ENCODE data around the gene FADS2.

FADS2 gene

DNA sequence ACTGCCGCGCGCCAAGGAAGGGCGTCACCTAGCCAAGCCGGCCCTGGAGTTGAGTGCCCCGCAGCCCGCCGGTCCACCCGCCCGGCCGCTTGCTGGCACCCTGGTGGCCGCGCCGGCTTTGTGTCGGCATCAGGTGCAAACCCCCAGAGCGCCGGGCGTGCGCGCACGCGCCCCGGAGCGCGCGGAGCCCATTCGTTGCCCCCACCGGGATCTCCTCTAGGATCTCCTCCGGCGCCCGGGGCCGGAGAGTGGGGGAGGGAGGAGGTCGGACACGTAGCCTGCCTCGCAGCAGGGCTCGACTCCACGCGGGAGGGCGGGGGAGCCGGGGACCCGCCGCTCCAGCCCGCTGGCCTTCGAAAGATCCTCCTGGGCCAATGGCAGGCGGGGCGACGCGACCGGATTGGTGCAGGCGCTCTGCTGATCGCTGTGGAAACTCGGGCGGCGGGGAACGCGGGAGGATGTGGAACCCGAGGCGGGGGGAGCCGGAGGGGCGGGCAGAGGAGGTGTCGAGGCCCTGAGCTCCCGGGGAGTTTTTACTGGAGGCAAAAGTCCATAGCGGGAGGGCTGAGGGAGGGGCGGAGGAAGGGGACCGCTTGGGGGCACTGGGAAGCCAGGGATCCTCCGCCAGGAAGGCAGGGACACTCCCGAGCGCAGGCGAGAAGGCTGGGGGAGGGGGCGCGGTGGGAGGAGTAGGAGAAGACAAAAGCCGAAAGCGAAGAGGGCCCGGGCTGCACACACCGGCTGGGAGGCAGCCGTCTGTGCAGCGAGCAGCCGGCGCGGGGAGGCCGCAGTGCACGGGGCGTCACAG, at the start of gene FADS2:
Gene FADS2 (plus strand): TSS at position 730 of the 808 bp plus-strand sequence. CDS start 91 bp downstream, outside the sequence.
- Histone ChIP-seq H2AFZ (ENCODE audit: low read depth, low read length) (no peak within 1 kb of the TSS), H3K4me3 (ENCODE audit: low read length) (peak within 1 kb of the TSS; percentile 90), H3K4me1 (ENCODE audit: low read length) (peaks cover 47% of the 10 kb centered on the region), H3K27ac (ENCODE audit: low read length) (peak within 1 kb of the TSS; percentile 96), H3K4me2 (ENCODE audit: low read length) (peak within 1 kb of the TSS; percentile 98), H4K20me1 (ENCODE audit: insufficient read depth, low read length) (peaks cover 30% of the 10 kb centered on the region), H3K36me3 (replicated peaks; ENCODE audit: low read depth, low read length) (peaks cover 33% of the 10 kb centered on the region), H3K79me2 (ENCODE audit: low read length) (peaks cover 68% of the 10 kb centered on the region), H3K9me3 (ENCODE audit: insufficient read depth, low read length) (no peaks in the 10 kb centered on the region), H3K27me3 (ENCODE audit: low read depth, low read length) (no peaks in the 10 kb centered on the region), H3K9ac (ENCODE audit: low read length) (peak within 1 kb of the TSS; percentile 95)
- TF ChIP-seq EZH2phosphoT487 (IDR thresholded peaks at IDR 0.05; ENCODE audit: low read depth) = no peak
- TF ChIP-seq, protein P1, sequence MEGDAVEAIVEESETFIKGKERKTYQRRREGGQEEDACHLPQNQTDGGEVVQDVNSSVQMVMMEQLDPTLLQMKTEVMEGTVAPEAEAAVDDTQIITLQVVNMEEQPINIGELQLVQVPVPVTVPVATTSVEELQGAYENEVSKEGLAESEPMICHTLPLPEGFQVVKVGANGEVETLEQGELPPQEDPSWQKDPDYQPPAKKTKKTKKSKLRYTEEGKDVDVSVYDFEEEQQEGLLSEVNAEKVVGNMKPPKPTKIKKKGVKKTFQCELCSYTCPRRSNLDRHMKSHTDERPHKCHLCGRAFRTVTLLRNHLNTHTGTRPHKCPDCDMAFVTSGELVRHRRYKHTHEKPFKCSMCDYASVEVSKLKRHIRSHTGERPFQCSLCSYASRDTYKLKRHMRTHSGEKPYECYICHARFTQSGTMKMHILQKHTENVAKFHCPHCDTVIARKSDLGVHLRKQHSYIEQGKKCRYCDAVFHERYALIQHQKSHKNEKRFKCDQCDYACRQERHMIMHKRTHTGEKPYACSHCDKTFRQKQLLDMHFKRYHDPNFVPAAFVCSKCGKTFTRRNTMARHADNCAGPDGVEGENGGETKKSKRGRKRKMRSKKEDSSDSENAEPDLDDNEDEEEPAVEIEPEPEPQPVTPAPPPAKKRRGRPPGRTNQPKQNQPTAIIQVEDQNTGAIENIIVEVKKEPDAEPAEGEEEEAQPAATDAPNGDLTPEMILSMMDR (IDR thresholded peaks at IDR 0.05; ENCODE audit: low read depth, low read length) = no peak

DNA sequence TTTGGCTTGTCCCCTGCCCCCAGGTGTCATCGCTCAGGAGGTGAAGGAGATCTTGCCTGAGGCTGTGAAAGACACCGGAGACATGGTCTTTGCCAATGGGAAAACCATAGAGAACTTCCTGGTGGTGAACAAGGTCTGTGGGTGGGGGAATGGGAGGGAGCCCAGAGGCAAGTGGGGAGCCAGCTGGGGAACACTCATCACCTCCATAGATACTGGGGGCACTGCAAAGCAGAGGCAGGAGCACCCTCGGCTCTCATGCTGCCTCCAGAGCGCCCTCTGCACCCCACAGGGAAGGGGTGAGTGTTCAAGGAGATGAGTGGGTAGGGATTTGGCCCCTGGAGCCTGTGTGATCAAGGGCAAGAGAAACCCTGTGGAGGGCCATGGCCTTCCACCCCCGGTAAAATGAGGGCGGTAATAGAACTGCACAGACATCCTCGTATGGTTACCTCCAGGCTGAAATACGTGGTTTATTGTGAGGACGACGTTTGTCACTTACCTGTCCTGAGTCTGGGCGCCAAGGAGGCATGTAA, 49.7 kb upstream of the FADS2 start:
- TF ChIP-seq, protein P1 (IDR thresholded peaks at IDR 0.05; ENCODE audit: low read depth, low read length) = no peak
- no peak for TF ChIP-seq EZH2phosphoT487 (IDR thresholded peaks at IDR 0.05; ENCODE audit: low read depth)
- H3K27me3 ChIP-seq (ENCODE audit: low read depth, low read length) = no peaks in the 10 kb centered on the region
- no peak overlapping the region for H3K27ac ChIP-seq (ENCODE audit: low read length)
- H3K36me3 ChIP-seq (replicated peaks; ENCODE audit: low read depth, low read length) = no peaks in the 10 kb centered on the region
- H3K4me1 ChIP-seq (ENCODE audit: low read length) = no peaks in the 10 kb centered on the region
- H3K9ac ChIP-seq (ENCODE audit: low read length) = no peak overlapping the region
- H3K79me2 ChIP-seq (ENCODE audit: low read length) = no peaks in the 10 kb centered on the region
- H3K4me2 ChIP-seq (ENCODE audit: low read length) = no peak overlapping the region
- H3K9me3 ChIP-seq (ENCODE audit: insufficient read depth, low read length) = no peaks in the 10 kb centered on the region
- no peak overlapping the region for H3K4me3 ChIP-seq (ENCODE audit: low read length)
- no peak overlapping the region for H2AFZ ChIP-seq (ENCODE audit: low read depth, low read length)
- H4K20me1 ChIP-seq (ENCODE audit: insufficient read depth, low read length) = no peaks in the 10 kb centered on the region

DNA sequence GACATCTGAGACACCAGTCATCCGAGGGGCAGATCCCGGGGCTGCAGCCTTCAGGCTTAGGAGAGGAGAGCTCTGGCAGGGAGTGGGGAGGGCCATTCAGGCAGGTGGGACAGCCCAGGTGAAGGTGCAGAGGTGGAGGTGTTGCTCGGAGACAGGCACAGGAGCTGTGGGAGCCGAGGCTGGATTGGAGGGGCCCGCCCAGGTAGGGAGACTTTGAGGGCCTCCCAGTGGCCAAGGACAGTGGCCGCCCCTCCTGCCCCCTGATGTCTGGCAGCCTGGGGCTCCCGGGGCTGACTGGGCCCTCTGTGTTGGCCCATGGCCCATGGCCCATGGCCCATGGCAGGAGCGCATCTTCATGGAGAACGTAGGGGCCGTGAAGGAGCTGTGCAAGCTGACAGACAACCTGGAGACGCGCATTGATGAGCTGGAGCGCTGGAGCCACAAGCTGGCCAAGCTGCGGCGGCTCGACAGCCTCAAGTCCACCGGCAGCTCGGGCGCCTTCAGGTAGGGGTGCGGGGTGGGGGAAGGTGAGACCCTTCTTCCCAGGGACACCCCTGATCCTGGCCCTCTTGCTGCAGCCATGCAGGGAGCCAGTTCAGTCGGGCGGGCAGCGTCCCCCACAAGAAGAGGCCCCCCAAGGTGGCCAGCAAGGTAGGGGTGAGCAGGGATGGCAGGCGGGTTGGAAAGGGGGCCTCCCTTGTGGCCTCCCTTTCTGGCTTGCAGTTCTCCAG, 49.0 kb upstream of the FADS2 start:
- TF ChIP-seq, protein P1 (IDR thresholded peaks at IDR 0.05; ENCODE audit: low read depth, low read length) = no peak
- TF ChIP-seq EZH2phosphoT487 (IDR thresholded peaks at IDR 0.05; ENCODE audit: low read depth) = no peak
- Histone ChIP-seq H3K79me2 (ENCODE audit: low read length) (no peaks in the 10 kb centered on the region), H3K36me3 (replicated peaks; ENCODE audit: low read depth, low read length) (no peaks in the 10 kb centered on the region), H2AFZ (ENCODE audit: low read depth, low read length) (no peak overlapping the region), H3K9me3 (ENCODE audit: insufficient read depth, low read length) (no peaks in the 10 kb centered on the region), H3K4me1 (ENCODE audit: low read length) (no peaks in the 10 kb centered on the region), H4K20me1 (ENCODE audit: insufficient read depth, low read length) (no peaks in the 10 kb centered on the region), H3K4me3 (ENCODE audit: low read length) (no peak overlapping the region), H3K4me2 (ENCODE audit: low read length) (no peak overlapping the region), H3K27ac (ENCODE audit: low read length) (no peak overlapping the region), H3K9ac (ENCODE audit: low read length) (no peak overlapping the region), H3K27me3 (ENCODE audit: low read depth, low read length) (no peaks in the 10 kb centered on the region)

All from OCI-LY3 (cell line).